HG03045 (cell line): ENCODE results near the gene TBC1D14.
"Not testable (repeated sequence)": the region's sequence is repeated elsewhere in the genome, so short reads cannot be mapped to it uniquely, and the experiment has no call there.

Experiments
- ATAC-seq: cut with Tn5 transposase; IDR thresholded peaks from one replicate; pipeline ENCODE4 v1.9.1; 2021; ENCODE audit warnings: mild to moderate bottlenecking, moderate library complexity; ENCODE audit not compliant: unreplicated experiment

Gene TBC1D14

DNA sequence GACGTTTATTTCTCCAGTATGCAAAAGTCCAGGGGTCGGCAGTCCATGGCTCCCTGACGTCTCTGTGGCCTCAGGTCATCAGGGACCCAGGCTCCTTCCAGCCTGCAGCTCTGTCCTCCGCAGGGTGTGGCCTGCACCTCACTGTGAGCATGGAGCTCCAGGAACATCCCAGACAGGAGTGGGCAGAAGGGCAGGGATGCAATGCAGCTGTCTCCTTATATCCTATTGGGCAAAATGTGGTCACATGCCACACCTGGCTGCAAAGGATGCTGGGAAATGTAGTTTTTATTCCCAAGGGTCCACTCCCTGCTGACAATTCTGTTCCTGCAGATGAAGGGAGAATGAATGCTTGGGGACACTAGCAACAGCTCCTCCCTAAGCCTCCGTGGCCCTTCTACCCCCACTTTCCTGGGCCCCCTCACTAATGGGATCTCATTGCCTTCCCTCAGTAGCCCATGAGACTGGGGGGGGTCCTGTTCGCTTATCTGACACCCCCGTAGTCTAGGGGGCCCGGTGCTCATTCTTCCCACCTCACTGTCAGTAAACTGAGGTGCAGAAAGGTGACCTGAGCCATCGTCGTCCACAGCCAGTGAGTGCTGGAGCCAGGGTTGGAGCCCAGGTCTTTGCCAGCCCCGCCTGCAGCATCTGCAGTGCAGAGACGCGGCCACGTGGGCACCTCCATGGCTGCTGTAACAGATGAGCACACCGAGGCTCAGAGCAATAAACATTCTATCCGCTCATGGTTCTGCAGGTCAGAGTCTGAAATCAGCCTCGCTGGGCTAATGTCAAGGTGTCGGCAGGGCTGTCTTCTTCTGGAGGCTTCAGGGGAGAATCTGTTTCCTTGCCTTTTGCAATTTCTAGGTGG, 164.1 kb downstream of the TBC1D14 start:
- no peak for ATAC-seq

DNA sequence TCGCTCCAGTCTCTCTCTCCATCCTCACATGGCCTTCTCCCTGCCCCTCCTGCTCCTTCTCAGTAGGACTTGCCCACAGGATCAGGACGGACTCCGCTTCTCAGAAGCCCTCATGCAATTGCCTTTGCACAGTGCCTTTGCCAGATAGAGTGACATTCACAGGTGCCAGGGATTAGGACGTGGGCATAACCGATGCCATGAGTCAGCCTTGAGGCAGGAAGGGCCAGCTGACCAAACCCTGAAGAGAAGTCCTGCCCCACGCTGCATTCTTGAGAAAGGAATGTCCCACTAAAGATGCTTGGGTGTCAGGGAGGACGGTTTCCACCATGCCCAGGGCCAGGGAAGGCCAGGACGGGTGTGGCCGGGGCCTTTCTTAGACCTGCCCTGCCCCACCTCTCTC, 164.8 kb downstream of the TBC1D14 start:
- ATAC-seq = no peak

DNA sequence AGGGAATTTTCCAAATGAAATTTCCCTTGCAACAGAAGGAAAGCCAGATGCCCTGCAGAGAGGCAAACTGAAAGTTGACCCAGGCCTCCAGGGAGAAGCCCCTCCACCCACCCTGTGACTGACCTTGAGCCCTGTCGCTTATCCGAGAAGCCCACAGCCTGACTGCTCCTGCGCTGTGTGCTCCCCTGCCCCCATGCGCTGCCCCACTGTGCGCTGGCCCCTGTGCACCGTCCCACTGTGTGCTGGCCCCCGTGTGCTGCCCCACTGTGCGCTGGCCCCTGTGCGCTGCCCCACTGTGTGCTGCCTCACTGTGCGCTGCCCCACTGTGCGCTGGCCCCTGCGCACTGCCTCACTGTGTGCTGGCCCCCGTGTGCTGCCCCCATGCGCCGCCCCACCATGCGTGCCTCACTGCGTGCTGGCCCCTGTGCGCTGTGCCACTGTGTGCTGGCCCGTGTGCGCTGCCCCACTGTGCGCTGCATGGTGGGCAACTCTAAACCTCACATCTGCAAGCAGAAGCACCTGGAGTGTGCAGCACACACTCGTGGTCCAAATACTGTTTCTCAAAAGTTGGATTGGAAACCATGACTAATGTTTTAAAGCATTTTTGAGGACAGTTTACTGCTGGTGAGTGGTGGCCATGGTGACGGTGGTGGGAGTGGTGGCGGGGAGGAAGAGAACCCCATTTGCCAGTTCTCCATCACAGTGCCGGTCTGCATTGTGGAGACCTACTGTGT, 166.5 kb downstream of the TBC1D14 start:
- ATAC-seq = no peak

DNA sequence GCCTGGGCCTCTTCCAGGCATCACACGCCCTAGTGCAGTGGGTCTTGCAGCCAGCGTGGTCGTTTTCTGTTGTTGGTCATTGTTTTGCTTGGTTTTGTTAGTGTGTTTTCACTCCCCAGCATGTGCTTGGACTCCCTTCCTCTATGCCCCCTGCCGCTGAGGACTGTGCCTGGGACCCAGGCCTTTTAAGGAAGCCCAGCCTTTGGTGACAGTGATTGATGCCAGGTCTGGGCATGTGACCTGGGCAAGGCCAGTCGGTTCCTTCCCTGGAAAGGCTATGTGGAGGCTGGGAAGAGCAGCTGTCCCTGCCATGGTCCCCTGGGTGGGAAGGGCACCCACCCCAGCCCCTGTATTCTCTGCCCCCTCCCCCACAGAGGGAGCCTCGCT, 167.1 kb downstream of the TBC1D14 start:
- no peak for ATAC-seq

DNA sequence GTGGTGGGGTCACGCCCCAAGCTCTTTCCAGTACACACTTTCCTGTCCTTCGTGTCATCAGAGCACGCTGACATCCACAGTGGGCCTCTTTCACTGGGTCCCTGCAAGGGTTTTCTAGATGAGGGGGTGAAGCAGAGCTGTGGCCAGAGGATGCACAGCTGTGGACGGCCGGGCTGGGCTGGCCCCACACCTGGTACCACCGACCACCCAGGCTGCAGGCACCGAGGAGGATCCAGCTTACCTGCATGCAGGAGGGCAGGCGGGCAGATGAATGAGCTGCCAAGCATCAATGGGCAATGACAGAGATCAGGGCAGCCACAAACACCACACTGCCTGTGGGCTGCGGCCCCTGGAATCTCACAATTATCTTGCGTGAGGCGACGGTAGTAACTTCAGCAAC, 167.7 kb downstream of the TBC1D14 start:
- ATAC-seq = no peak

DNA sequence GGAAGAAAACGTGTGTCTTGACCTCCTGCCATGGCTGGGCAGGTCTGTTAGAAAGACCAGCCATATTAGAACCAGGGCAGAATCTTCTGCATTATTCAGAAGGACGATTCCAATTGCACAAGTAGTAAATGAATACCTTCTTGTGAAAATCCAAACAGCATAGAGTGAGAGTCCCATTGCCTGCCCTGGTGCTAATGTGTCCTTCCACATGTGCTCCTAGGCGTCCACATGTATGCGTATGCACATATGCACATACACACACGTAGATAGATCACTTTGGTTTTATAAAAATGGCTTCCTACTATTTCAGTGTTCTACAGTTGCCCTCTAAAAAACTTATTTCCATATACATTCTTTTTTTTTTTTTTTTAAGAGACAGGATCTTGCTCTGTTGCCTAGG, 168.4 kb downstream of the TBC1D14 start:
- ATAC-seq = no peak

DNA sequence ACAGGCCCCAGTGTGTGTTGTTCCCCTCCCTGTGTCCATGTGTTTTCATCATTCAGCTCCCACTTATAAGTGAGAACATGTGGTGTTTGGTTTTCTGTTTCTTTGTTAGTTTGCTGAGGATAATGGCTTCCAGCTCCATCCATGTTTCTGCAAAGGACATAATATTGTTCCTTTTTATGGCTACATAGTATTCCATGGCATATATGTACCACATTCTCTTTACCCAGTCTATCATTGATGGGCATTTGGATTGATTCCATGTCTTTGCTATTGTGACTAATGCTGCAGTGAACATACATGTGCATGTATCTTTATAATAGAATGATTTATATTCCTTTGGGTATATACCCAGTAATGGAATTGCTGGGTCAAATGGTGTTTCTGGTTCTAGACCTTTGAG, 169.9 kb downstream of the TBC1D14 start:
- ATAC-seq = not testable (repeated sequence)

DNA sequence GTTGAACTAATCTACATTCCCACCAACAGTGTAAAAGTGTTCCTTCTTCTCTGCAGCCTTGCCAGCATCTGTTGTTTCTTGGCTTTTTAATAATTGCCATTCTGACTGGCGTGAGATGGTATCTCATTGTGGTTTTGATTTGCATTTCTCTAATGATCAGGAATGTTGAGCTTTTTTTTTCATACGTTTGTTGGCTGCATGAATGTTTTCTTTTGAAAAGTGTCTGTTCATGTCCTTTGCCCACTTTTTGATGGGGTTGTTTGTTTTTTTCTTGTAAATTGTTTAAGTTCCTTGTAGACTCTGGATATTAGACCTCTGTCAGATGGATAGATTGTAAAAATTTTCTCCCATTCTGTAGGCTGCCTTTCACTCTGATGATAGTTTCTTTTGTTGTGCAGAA, 170.3 kb downstream of the TBC1D14 start:
- not testable (repeated sequence) for ATAC-seq
